ENCODE data around the gene ATAD3B. TPM values are rescaled to one million over a fixed set of nuclear protein-coding genes. Genes with fewer than 3 reads are reported as not detected.
"Not testable (repeated sequence)": the region's sequence is repeated elsewhere in the genome, so short reads cannot be mapped to it uniquely, and the experiment has no call there.

Gene ATAD3B
- polyA plus RNA-seq, 1 donor (not counting 4 experiments of a cell fraction or from before 2014, with no cell fraction given): 20.6 TPM

DNA sequence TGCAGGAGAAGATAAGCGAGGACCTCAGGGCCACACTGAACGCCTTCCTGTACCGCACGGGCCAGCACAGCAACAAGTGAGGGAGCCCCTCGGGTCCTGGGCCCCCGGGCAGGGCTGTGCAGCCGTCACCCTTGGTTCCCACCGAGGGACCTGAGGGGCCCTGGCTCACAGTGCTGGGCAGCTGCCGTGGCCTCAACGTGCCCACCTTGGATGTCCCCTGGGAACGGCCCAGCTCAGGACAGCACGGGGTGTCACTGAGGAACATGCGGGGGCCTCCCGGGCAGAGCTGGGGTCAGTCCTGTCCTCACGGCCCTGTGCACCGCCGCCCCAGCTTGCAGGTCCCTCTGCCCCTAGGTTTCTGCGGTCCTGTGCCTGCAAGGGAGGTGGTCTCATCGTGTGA is 12.4 kb upstream of the ATAD3B start:
- H3K27ac ChIP-seq (ENCODE audit: control insufficient read depth, insufficient read depth, low read length); H3K9me3 ChIP-seq (ENCODE audit: control insufficient read depth, low read depth, low read length); H3K9me1 ChIP-seq (ENCODE audit: control insufficient read depth, extremely low read depth, insufficient read depth, low read length); H3K4me3 ChIP-seq (ENCODE audit: control insufficient read depth in 2 of 3, extremely low read depth in 1 of 3, insufficient read depth in 2 of 3, low read depth in 1 of 3, low read length in 3 of 3); H2AFZ ChIP-seq (ENCODE audit: control insufficient read depth, low read length); dilution Hi-C loops (cut with MboI; ENCODE audit: extremely low pct_ligation_motif_present, low sequenced_read_pairs); H3K36me3 ChIP-seq (ENCODE audit: control insufficient read depth in 2 of 2, extremely low read depth in 1 of 2, insufficient read depth in 2 of 2, low read length in 2 of 2); H3K27me3 ChIP-seq (ENCODE audit: control insufficient read depth, extremely low read depth, insufficient read depth, low read length); H4K20me1 ChIP-seq (ENCODE audit: control insufficient read depth, extremely low read depth, insufficient read depth, low read length); H3K4me2 ChIP-seq (ENCODE audit: control insufficient read depth, extremely low read depth, insufficient read depth, low read depth, low read length); FAIRE-seq; H3K9ac ChIP-seq (ENCODE audit: control insufficient read depth, extremely low read depth, insufficient read depth, low read length); H3K79me2 ChIP-seq (ENCODE audit: control insufficient read depth, insufficient read depth, low read length); DNase-seq (ENCODE audit: low read depth, low spot score): not testable (repeated sequence)
- H3K4me1 ChIP-seq (ENCODE audit: control insufficient read depth, extremely low read depth, insufficient read depth, low read length): peaks cover 12% of the 10 kb centered on the region

DNA sequence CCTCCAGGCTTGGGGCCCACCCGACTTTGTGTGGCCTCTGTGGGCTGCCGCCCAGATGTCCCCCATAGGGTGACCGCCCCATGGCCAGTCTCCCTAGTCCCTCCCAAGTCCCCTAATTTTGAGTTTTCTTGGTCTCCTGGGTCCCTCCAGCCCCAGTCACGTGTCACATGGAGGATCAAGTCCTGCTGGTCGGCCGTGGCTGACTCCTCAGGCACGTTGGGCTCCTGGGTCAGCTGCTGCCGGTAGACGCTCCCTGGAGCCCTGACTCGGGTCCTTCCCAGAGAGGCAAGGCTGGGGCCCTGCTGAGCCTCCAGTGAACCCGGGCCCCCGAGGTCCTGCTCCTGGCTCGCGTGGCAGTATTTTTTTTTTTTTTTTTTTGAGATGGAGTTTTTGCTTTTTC is 11.9 kb upstream of the ATAD3B start:
- H3K4me3 ChIP-seq (ENCODE audit: control insufficient read depth in 2 of 3, extremely low read depth in 1 of 3, insufficient read depth in 2 of 3, low read depth in 1 of 3, low read length in 3 of 3); H2AFZ ChIP-seq (ENCODE audit: control insufficient read depth, low read length); dilution Hi-C loops (cut with MboI; ENCODE audit: extremely low pct_ligation_motif_present, low sequenced_read_pairs); H4K20me1 ChIP-seq (ENCODE audit: control insufficient read depth, extremely low read depth, insufficient read depth, low read length); H3K27ac ChIP-seq (ENCODE audit: control insufficient read depth, insufficient read depth, low read length); H3K9ac ChIP-seq (ENCODE audit: control insufficient read depth, extremely low read depth, insufficient read depth, low read length); DNase-seq (ENCODE audit: low read depth, low spot score); H3K36me3 ChIP-seq (ENCODE audit: control insufficient read depth in 2 of 2, extremely low read depth in 1 of 2, insufficient read depth in 2 of 2, low read length in 2 of 2); FAIRE-seq; H3K4me2 ChIP-seq (ENCODE audit: control insufficient read depth, extremely low read depth, insufficient read depth, low read depth, low read length); H3K9me3 ChIP-seq (ENCODE audit: control insufficient read depth, low read depth, low read length); H3K79me2 ChIP-seq (ENCODE audit: control insufficient read depth, insufficient read depth, low read length); H3K9me1 ChIP-seq (ENCODE audit: control insufficient read depth, extremely low read depth, insufficient read depth, low read length); H3K27me3 ChIP-seq (ENCODE audit: control insufficient read depth, extremely low read depth, insufficient read depth, low read length): not testable (repeated sequence)
- peaks cover 12% of the 10 kb centered on the region for H3K4me1 ChIP-seq (ENCODE audit: control insufficient read depth, extremely low read depth, insufficient read depth, low read length)

DNA sequence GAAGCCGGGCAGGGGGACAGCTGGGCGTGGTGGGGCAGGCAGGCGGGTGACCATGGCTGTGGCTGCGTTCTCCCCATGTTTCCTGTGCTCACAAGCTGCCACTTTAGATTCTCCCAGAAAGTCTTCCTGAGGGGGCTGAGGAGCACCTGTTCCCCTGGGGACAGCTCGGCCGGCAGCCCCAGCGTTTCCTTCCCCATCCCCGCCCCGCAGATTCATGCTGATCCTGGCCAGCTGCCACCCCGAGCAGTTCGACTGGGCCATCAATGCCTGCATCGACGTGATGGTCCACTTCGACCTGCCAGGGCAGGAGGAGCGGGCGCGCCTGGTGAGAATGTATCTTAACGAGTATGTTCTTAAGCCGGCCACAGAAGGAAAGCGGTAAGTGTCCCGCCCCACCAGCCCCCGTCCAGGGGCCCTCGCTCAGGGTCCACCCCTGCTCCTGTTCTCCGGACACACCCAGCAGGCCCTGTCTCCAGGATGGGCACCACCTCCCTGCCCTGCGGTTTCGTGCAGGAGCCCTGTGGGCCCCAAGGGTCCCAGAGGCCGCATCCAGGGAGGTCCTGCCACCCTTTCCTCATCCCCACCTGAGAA is 10.9 kb upstream of the ATAD3B start:
- dilution Hi-C loops (cut with MboI; ENCODE audit: extremely low pct_ligation_motif_present, low sequenced_read_pairs): no loop called here
- H3K4me1 ChIP-seq (ENCODE audit: control insufficient read depth, extremely low read depth, insufficient read depth, low read length): peaks cover 12% of the 10 kb centered on the region
- no peak overlapping the region for H3K4me2 ChIP-seq (ENCODE audit: control insufficient read depth, extremely low read depth, insufficient read depth, low read depth, low read length)
- H3K9me1 ChIP-seq (ENCODE audit: control insufficient read depth, extremely low read depth, insufficient read depth, low read length): no peaks in the 10 kb centered on the region
- H3K27ac ChIP-seq (ENCODE audit: control insufficient read depth, insufficient read depth, low read length): no peak overlapping the region
- no peaks in the 10 kb centered on the region for H3K79me2 ChIP-seq (ENCODE audit: control insufficient read depth, insufficient read depth, low read length)
- no peak for FAIRE-seq
- H4K20me1 ChIP-seq (ENCODE audit: control insufficient read depth, extremely low read depth, insufficient read depth, low read length): no peaks in the 10 kb centered on the region
- no peak for DNase-seq (ENCODE audit: low read depth, low spot score)
- no peak for TF ChIP-seq EZH2 (IDR thresholded peaks at IDR 0.05; ENCODE audit: low read length)
- TF ChIP-seq, protein P1, sequence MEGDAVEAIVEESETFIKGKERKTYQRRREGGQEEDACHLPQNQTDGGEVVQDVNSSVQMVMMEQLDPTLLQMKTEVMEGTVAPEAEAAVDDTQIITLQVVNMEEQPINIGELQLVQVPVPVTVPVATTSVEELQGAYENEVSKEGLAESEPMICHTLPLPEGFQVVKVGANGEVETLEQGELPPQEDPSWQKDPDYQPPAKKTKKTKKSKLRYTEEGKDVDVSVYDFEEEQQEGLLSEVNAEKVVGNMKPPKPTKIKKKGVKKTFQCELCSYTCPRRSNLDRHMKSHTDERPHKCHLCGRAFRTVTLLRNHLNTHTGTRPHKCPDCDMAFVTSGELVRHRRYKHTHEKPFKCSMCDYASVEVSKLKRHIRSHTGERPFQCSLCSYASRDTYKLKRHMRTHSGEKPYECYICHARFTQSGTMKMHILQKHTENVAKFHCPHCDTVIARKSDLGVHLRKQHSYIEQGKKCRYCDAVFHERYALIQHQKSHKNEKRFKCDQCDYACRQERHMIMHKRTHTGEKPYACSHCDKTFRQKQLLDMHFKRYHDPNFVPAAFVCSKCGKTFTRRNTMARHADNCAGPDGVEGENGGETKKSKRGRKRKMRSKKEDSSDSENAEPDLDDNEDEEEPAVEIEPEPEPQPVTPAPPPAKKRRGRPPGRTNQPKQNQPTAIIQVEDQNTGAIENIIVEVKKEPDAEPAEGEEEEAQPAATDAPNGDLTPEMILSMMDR (optimal IDR thresholded peaks at IDR 0.05 in 1 of 3, IDR thresholded peaks at IDR 0.05 in 1 of 3, conservative IDR thresholded peaks at IDR 0.05 in 1 of 3; ENCODE audit: extremely low read depth in 1 of 3, insufficient read depth in 2 of 3, low read length in 3 of 3): no peak
- no peak overlapping the region for H2AFZ ChIP-seq (ENCODE audit: control insufficient read depth, low read length)
- no peaks in the 10 kb centered on the region for H3K36me3 ChIP-seq (ENCODE audit: control insufficient read depth in 2 of 2, extremely low read depth in 1 of 2, insufficient read depth in 2 of 2, low read length in 2 of 2)
- H3K9ac ChIP-seq (ENCODE audit: control insufficient read depth, extremely low read depth, insufficient read depth, low read length): no peak overlapping the region
- H3K4me3 ChIP-seq (ENCODE audit: control insufficient read depth in 2 of 3, extremely low read depth in 1 of 3, insufficient read depth in 2 of 3, low read depth in 1 of 3, low read length in 3 of 3): no peak overlapping the region
- peaks cover under 1% of the 10 kb centered on the region for H3K27me3 ChIP-seq (ENCODE audit: control insufficient read depth, extremely low read depth, insufficient read depth, low read length)
- H3K9me3 ChIP-seq (ENCODE audit: control insufficient read depth, low read depth, low read length): no peaks in the 10 kb centered on the region
